GM18873 (cell line): ENCODE measurements around the gene CDH4.

Experiments
- ATAC-seq: cut with Tn5 transposase; IDR thresholded peaks from one replicate; pipeline ENCODE4 v1.9.1; 2021; ENCODE audit warnings: mild to moderate bottlenecking, moderate library complexity, moderate number of reproducible peaks; ENCODE audit not compliant: unreplicated experiment, low FRiP score

Gene CDH4

GRCh38 chr20:61812121-61812844, 560.2 kb downstream of the CDH4 start:
- no peak for ATAC-seq

DNA sequence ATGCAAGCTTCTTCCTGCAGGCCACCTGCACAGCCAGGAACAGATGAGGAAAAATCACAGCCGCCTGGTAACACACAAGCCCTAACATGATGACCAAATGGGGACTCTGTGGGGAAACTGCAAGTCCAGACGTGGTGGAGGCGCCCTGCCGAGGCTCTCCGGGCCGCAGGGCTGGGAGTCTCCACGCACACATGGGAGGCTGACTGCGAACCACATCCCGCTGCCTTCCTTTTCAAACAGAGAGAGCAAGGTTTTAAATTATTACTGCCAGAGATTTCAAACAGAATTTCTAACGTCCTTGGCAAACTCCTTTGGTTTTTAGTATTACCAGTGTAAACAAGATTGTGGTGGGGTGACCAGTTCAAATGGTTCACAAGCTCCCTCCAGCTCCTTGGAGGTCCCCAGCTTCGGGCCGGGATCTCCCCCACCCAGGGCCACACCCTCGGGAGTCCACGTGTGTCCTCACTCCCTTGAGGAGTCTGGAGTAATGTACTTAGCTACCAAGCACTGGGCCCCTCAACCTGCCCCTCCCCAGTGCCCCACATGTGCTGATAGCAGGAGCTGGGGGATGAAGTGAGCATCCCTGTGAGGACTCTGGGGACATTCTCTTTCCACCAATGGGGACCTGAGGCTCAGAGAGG, 560.9 kb downstream of the CDH4 start:
- no peak for ATAC-seq

GRCh38 chr20:61813791-61814190, 561.7 kb downstream of the CDH4 start:
- no peak for ATAC-seq

DNA sequence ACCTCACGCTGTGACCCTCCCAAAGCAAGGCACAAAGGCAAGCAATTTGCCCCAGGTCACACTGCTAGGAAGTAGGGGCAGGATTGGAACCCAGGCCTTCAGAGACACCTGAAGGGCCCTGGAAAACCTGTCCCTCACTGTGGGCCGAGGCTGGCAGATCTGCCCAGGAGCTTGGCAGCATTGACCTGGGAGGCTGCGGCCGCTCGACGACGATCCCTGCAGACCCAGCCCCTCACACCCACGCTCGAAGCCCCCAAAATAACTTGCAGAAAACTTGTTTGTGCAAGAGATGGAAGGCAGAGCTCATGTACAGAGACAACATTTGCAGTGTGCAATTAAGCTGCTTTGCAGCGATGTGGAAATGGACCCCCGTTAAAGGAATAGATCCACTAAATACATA, 562.2 kb downstream of the CDH4 start:
- ATAC-seq: no peak

- ATAC-seq: no peak
Measured at GRCh38 chr20:61814726-61815125, 562.7 kb downstream of the CDH4 start.

GRCh38 chr20:61815176-61815575, 563.1 kb downstream of the CDH4 start:
- no peak for ATAC-seq

DNA sequence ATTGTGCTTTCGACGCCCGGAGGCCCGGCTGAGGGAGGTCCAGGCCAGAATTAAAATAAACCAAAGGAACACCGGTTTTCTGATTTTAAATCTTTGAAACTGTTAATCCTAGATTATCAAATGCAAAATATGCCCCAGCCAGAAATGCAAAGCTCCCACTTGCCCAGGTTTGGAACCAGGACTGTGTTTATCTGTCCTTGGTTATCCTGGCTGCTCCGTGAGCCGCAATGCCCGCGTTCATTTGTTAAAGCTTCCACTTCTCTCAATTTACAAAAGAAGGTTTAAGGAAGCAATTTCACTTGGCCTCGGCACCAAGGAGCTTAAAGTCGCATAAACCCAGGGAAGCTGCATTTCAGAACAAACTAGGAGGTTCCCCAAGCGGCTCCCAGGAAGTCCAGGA, 563.6 kb downstream of the CDH4 start:
- no peak for ATAC-seq

DNA sequence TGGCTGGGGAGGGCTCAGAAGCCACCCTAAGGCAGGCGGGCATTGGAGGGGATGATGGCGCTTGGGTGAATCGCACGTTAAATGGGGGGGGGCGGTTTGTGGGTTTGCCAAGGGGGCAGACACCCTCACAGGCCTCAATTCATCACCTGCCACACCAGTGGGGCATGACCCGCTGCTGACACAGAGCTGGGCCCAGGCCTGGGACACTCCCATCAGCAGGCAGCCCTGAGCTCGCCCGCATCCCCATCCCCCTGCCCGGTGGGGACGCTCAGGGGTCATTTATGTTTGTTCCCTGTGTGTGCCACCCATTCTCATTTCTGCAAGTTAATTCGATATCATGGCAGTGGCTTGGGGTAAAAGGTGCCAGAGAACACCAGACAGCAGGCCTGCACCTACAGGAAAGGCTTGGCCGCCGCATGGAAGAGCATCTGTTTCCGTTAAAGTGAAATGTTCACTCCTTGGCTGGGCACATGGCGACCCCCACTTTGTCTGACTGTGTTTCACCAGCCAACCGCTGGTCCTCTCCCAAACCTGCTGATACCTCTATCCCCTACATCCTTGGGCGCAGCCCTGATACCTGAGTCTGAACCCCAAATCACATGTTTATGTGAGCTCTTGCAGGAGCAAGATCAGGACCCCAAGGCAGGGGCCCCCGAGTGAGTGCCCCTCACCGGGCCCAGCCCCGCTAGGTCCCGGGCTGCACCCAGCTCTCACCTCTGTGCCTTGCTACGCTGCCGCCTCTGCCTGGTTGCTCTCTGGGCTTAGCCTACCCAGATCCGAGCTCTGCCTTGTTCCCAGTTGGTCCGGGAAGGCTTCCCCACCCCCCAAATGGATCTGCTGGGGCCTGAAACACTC, 564.8 kb downstream of the CDH4 start:
- no peak for ATAC-seq

- ATAC-seq: no peak
Measured at GRCh38 chr20:61817575-61817974, 565.5 kb downstream of the CDH4 start.

DNA sequence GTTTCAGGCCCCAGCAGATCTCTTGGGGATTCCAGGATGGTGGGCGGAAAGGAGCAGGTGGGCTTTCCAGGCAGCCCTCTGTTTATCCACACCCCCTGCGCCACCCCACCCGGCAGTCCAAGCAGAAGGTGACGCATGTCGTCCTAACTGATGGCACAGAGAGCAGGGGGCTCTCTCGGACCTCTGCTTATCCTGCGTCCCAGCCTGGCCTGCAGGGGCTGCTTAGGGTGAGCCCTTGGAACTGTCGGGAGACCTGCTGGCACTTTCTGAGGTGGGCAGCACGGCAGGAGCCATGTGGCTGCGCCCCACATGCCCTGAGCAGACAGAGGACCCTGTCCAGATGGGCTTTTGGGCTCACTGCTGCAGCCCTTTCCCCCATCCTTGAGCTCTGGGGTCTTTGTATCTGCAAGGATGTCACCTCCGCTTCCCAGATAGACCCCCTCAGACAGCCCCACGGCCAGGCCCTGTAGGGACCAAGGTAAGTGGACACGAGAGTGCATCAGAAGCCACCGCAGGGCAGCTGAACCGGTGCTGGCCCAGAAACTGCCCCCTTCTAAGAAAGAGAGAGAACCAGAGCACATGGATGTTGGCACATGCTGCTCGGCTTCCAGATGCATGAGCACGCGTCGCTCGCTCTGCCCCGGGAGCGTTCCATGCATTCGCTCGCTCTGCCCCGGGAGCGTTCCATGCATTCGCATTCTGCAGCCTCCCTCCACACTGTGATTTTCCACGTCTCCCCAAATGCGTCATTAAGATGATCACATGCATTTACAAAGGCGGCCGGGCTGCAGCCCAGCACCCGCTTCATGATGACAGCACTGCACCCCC, 566.9 kb downstream of the CDH4 start:
- ATAC-seq: no peak

DNA sequence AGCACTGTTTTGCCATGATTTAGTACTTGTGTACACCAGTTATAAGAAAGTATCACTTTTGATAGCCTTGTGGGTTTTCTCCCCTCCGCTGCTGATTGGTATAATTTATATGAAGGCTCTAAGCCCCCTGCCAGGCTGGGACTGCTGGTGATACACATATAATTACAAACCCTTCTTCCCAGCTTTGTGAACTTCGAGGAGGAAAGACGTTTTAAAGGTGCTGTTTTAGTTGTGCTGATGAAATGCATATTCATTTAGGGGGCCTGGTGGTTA, 567.4 kb downstream of the CDH4 start:
- ATAC-seq: no peak

- ATAC-seq: no peak
Measured at GRCh38 chr20:61819921-61820825, 568.1 kb downstream of the CDH4 start.

- ATAC-seq: no peak
Measured at GRCh38 chr20:61821735-61822134, 569.7 kb downstream of the CDH4 start.

DNA sequence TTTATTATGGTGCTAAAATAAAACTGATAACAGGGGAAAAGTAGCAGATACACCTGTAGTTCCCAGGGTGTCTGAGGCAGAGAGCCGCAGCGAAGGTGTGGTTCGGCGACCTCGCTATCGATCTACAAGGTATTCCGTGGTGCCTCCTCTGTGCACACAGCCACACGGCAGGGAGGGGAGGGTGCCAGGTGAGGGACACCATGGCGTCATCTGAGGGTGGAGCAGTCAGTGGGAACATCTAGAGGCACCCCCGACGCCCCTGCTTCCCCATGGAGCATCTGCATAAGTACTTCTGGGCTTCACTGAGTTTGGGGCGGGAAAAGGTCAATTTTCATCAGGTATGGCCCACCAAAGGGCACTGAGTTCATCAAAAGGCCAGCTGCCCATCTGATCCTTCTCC, 570.3 kb downstream of the CDH4 start:
- ATAC-seq: no peak

- no peak for ATAC-seq
Measured at GRCh38 chr20:61823242-61823641, 571.2 kb downstream of the CDH4 start.

- no peak for ATAC-seq
Measured at GRCh38 chr20:61828891-61829290, 576.8 kb downstream of the CDH4 start.

- no peak for ATAC-seq
Measured at GRCh38 chr20:61829526-61829925, 577.5 kb downstream of the CDH4 start.

DNA sequence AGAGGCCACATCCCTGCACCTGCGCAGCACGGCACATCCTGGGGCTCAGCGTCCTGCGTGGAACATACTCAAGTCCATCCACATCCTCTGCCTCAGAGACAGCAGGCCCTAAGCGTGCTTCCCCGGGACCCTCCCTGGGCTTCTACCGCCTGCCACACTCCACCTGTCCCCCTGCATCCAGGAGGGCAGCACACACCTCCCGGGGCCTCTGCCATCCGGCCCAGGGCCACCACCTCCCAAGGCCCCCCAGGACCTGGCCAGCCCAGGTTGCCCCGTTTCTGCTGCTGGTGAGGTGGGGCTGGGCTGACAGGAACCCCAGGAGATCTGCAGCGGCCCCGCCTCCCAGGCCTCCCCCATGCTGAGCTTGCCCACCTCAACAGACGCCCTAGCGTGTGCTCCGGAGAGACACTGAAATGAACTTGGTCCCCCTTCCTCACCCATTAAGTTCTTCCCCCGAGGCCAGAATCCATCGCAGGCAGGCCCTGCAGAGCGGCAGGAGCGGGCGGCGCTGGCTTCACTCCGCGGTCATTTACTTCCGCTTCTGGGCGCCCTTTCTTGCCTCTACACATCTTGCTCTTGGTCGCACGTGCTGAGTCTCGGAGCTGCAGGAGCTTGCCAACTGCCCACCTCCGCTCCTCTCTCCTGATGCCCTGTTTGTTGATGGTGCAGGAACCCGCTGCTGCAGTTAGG, 578.3 kb downstream of the CDH4 start:
- ATAC-seq: no peak

DNA sequence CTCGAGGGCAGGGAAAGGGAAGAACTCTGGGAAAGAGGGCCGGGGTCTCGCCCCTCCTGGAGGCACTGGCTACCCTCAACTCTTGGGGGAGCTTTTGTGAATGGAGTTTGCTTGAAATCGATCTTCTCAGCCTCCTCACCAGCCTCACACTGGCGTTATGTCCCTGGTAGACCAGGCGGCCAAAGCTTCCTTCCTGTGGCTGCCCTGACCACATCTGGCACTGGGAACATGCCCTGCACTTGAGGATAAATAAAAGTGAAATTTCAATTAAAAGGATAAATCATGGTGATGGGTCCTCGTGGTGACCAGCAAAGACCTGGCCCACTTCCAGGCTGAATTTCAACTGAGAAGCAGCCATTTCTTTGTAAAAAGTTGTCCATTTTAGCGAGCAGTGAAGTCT, 578.9 kb downstream of the CDH4 start:
- no peak for ATAC-seq
